GM19452 (cell line): Measurements from ENCODE around the gene EFCAB12.
A peak's percentile ranks its signal among the peaks of the same experiment; 100 is the strongest.

Source experiments
- ATAC-seq: cut with Tn5 transposase; IDR thresholded peaks from one replicate; pipeline ENCODE4 v1.9.1; 2021; ENCODE audit not compliant: unreplicated experiment

EFCAB12 gene

GRCh38 chr3:129446926-129447325 is 18.5 kb upstream of the EFCAB12 start:
- ATAC-seq, result no peak

- no peak for ATAC-seq
Measured at GRCh38 chr3:129445471-129445870, 17.0 kb upstream of the EFCAB12 start.

GRCh38 chr3:129442947-129443346 is 14.5 kb upstream of the EFCAB12 start:
- no peak for ATAC-seq

- no peak for ATAC-seq
Measured at GRCh38 chr3:129442486-129442885, 14.1 kb upstream of the EFCAB12 start.

GRCh38 chr3:129441782-129442181 is 13.3 kb upstream of the EFCAB12 start:
- no peak for ATAC-seq

- no peak for ATAC-seq
Measured at GRCh38 chr3:129441215-129441614, 12.8 kb upstream of the EFCAB12 start.

- ATAC-seq, result no peak
Measured at GRCh38 chr3:129440618-129441190, 12.3 kb upstream of the EFCAB12 start.

GRCh38 chr3:129439817-129440617 is 11.6 kb upstream of the EFCAB12 start, which contains the start of the genes IFT122 and MBD4:
IFT122 (plus strand) TSS chr3:129440224; CDS start chr3:129440331, 107 bp downstream.
MBD4 (minus strand) TSS chr3:129439948; CDS start chr3:129439833, 115 bp downstream.
- ATAC-seq, result peak; percentile 88

GRCh38 chr3:129439226-129439816 is 10.9 kb upstream of the EFCAB12 start:
- ATAC-seq, result no peak

GRCh38 chr3:129435367-129435766 is 6.9 kb upstream of the EFCAB12 start:
- ATAC-seq, result no peak

GRCh38 chr3:129434140-129434539 is 5.7 kb upstream of the EFCAB12 start:
- ATAC-seq, result no peak

GRCh38 chr3:129433565-129433964 is 5.1 kb upstream of the EFCAB12 start:
- no peak for ATAC-seq

GRCh38 chr3:129432671-129433070 is 4.2 kb upstream of the EFCAB12 start:
- no peak for ATAC-seq

GRCh38 chr3:129432036-129432435 is 3.6 kb upstream of the EFCAB12 start:
- no peak for ATAC-seq

- ATAC-seq, result no peak
Measured at GRCh38 chr3:129429602-129430001, 1.2 kb upstream of the EFCAB12 start.

- ATAC-seq, result no peak
Measured at GRCh38 chr3:129429080-129429451, 630 bp upstream of the EFCAB12 start.

GRCh38 chr3:129428007-129428375 is 445 bp downstream of the EFCAB12 start:
- ATAC-seq, result no peak

GRCh38 chr3:129425619-129426018 is 2.8 kb downstream of the EFCAB12 start:
- no peak for ATAC-seq

- no peak for ATAC-seq
Measured at GRCh38 chr3:129425213-129425612, 3.2 kb downstream of the EFCAB12 start.

- ATAC-seq, result peak; percentile 60
Measured at GRCh38 chr3:129424185-129424841, 4.1 kb downstream of the EFCAB12 start.

- no peak for ATAC-seq
Measured at GRCh38 chr3:129422897-129423296, 5.5 kb downstream of the EFCAB12 start.
